ENCODE measurements around the gene TYW3. TPM values are rescaled to one million over a fixed set of nuclear protein-coding genes. Genes with fewer than 3 reads are reported as not detected.
"Not testable (repeated sequence)": the region's sequence is repeated elsewhere in the genome, so short reads cannot be mapped to it uniquely, and the experiment has no call there.

Gene TYW3
- total RNA-seq, 1 experiment from 2014 or later = 31.3 TPM

GRCh38 chr1:74729741-74730478 lies 3.0 kb upstream of the TYW3 start:
- no peak for TF ChIP-seq CTCF (IDR thresholded peaks at IDR 0.05; ENCODE audit: unreplicated experiment)
- peaks cover 25% of the 10 kb centered on the region for H3K4me1 Mint-ChIP-seq (ENCODE audit: low read depth, unreplicated experiment)
- intact Hi-C loops (cut with micrococcal nuclease; ENCODE audit: unreplicated experiment) = no loop called here
- no peaks in the 10 kb centered on the region for H3K9me3 Mint-ChIP-seq (ENCODE audit: low read depth, unreplicated experiment)
- peak overlapping the region; percentile 94 for H3K27ac Mint-ChIP-seq (ENCODE audit: unreplicated experiment)
- peak overlapping the region; percentile 82 for H3K4me3 Mint-ChIP-seq (ENCODE audit: low read depth, unreplicated experiment)
- peaks cover 72% of the 10 kb centered on the region for H3K36me3 Mint-ChIP-seq (ENCODE audit: insufficient read depth, unreplicated experiment)
- CTCF ChIA-PET = no interaction called here
- DNase-seq = no peak
- BruUV-seq (replicated peaks) = no TSS peak
- H3K27me3 Mint-ChIP-seq (ENCODE audit: unreplicated experiment) = no peaks in the 10 kb centered on the region

- peak; percentile 43 for DNase-seq
- CTCF ChIA-PET = no interaction called here
- Mint-ChIP-seq H3K4me1 (ENCODE audit: low read depth, unreplicated experiment) (peaks cover 33% of the 10 kb centered on the region), H3K9me3 (ENCODE audit: low read depth, unreplicated experiment) (no peaks in the 10 kb centered on the region), H3K27me3 (ENCODE audit: unreplicated experiment) (no peaks in the 10 kb centered on the region), H3K27ac (ENCODE audit: unreplicated experiment) (peak overlapping the region; percentile 94), H3K36me3 (ENCODE audit: insufficient read depth, unreplicated experiment) (peaks cover 67% of the 10 kb centered on the region), H3K4me3 (ENCODE audit: low read depth, unreplicated experiment) (peak overlapping the region; percentile 82)
- BruUV-seq (replicated peaks) = no TSS peak
- no peak for TF ChIP-seq CTCF (IDR thresholded peaks at IDR 0.05; ENCODE audit: unreplicated experiment)
- intact Hi-C loops (cut with micrococcal nuclease; ENCODE audit: unreplicated experiment) = loop anchor here (2.0 kb wide), 1 partner anchor 79 kb away; no protein-coding TSS in a partner anchor
These were observed 1.4 kb upstream of the TYW3 start for GRCh38 chr1:74731399-74732052.

- H3K9me3 Mint-ChIP-seq (ENCODE audit: low read depth, unreplicated experiment) = not testable (repeated sequence)
These were observed 643 bp upstream of the TYW3 start for GRCh38 chr1:74732071-74732946.

GRCh38 chr1:74733604-74734484 lies 892 bp downstream of the TYW3 start:
- H3K27ac Mint-ChIP-seq (ENCODE audit: unreplicated experiment) = peak overlapping the region; percentile 90
- no peaks in the 10 kb centered on the region for H3K9me3 Mint-ChIP-seq (ENCODE audit: low read depth, unreplicated experiment)
- peaks cover 63% of the 10 kb centered on the region for H3K36me3 Mint-ChIP-seq (ENCODE audit: insufficient read depth, unreplicated experiment)
- no peaks in the 10 kb centered on the region for H3K27me3 Mint-ChIP-seq (ENCODE audit: unreplicated experiment)
- peak overlapping the region; percentile 82 for H3K4me3 Mint-ChIP-seq (ENCODE audit: low read depth, unreplicated experiment)
- peaks cover 28% of the 10 kb centered on the region for H3K4me1 Mint-ChIP-seq (ENCODE audit: low read depth, unreplicated experiment)
- CTCF ChIA-PET = interaction anchor here (0.6 to 1.1 kb wide), 3 partner anchors 13 to 25 kb away, joined by 3 to 6 read pairs (median 3); no protein-coding TSS in a partner anchor
- TSS peak; percentile 42 for BruUV-seq (replicated peaks)
- intact Hi-C loops (cut with micrococcal nuclease; ENCODE audit: unreplicated experiment) = loop anchor here (2.0 kb wide), 1 partner anchor 81 kb away; no protein-coding TSS in a partner anchor
- peak; percentile 58 for DNase-seq
- TF ChIP-seq CTCF (IDR thresholded peaks at IDR 0.05; ENCODE audit: unreplicated experiment) = peak; percentile 37

More at GRCh38 chr1:74732071-74732946, 643 bp upstream of the TYW3 start:
- peak overlapping the region; percentile 82 for H3K4me3 Mint-ChIP-seq (ENCODE audit: low read depth, unreplicated experiment)
- peak overlapping the region; percentile 94 for H3K27ac Mint-ChIP-seq (ENCODE audit: unreplicated experiment)
- peaks cover 33% of the 10 kb centered on the region for H3K4me1 Mint-ChIP-seq (ENCODE audit: low read depth, unreplicated experiment)
- H3K36me3 Mint-ChIP-seq (ENCODE audit: insufficient read depth, unreplicated experiment) = peaks cover 60% of the 10 kb centered on the region
- peak; percentile 12 for DNase-seq
- BruUV-seq (replicated peaks); H3K27me3 Mint-ChIP-seq (ENCODE audit: unreplicated experiment): not testable (repeated sequence)
- intact Hi-C loops (cut with micrococcal nuclease; ENCODE audit: unreplicated experiment) = loop anchor here (2.0 kb wide), 1 partner anchor 80 kb away; no protein-coding TSS in a partner anchor
- CTCF ChIA-PET = interaction anchor here (1.1 kb wide), 1 partner anchor 15 kb away, joined by 6 read pairs; no protein-coding TSS in a partner anchor

Data from Calu3 (cell line).